H9 (cell line): ENCODE measurements around the gene CD52. TPM values are rescaled to one million over a fixed set of nuclear protein-coding genes. Genes with fewer than 3 reads are reported as not detected.
A peak's percentile ranks its signal among the peaks of the same experiment; 100 is the strongest.

Experiments
- DNase-seq: peaks from one replicate; pipeline ENCODE4 v3.0.0-alpha.2; 2017
- H2AFZ ChIP-seq: one replicate; pipeline ENCODE4 v1.6.1; 2013; ENCODE audit warnings: mild to moderate bottlenecking, low read length, control low read depth, moderate library complexity
- H2AK5ac ChIP-seq: 2 replicates; pipeline ENCODE4 v1.6.1; 2013; ENCODE audit warnings: low read length, control low read depth, mixed read lengths; ENCODE audit not compliant: insufficient read length
- H2BK120ac ChIP-seq: one replicate; pipeline ENCODE4 v1.6.1; 2013; ENCODE audit warnings: low read depth, mild to moderate bottlenecking, low read length, control low read depth, inconsistent platforms; ENCODE audit not compliant: poor library complexity, severe bottlenecking
- H2BK12ac ChIP-seq: 2 replicates; pipeline ENCODE4 v1.6.1; 2013; ENCODE audit warnings: low read length, control low read depth, mixed read lengths, low read depth; ENCODE audit not compliant: insufficient read length
- H2BK15ac ChIP-seq: 2 replicates; pipeline ENCODE4 v1.6.1; 2013; ENCODE audit warnings: low read depth, low read length, control low read depth
- H2BK20ac ChIP-seq: one replicate; pipeline ENCODE4 v1.6.1; 2013; ENCODE audit warnings: low read depth, mild to moderate bottlenecking, low read length, control low read depth, inconsistent platforms; ENCODE audit not compliant: poor library complexity, severe bottlenecking
- H2BK5ac ChIP-seq: 2 replicates; pipeline ENCODE4 v1.6.1; 2013; ENCODE audit warnings: low read length, control low read depth, mixed read lengths; ENCODE audit not compliant: insufficient read length
- H3K14ac ChIP-seq: 2 replicates; pipeline ENCODE4 v1.6.1; 2013; ENCODE audit warnings: low read length, control low read depth; ENCODE audit not compliant: insufficient read depth
- H3K18ac ChIP-seq: 2 replicates; pipeline ENCODE4 v1.6.1; 2013; ENCODE audit warnings: low read depth, mild to moderate bottlenecking, mixed read lengths, low read length, control low read depth; ENCODE audit not compliant: insufficient read length
- H3K23ac ChIP-seq: 2 replicates; pipeline ENCODE4 v1.6.1; 2013; ENCODE audit warnings: low read length, control low read depth, mixed read lengths, low read depth; ENCODE audit not compliant: insufficient read length
- H3K23me2 ChIP-seq: 2 replicates; pipeline ENCODE4 v1.6.1; 2013; ENCODE audit warnings: low read depth, mild to moderate bottlenecking, mixed read lengths, low read length, control low read depth; ENCODE audit not compliant: insufficient read length, poor library complexity, severe bottlenecking
- H3K27ac ChIP-seq: 2 replicates; pipeline ENCODE4 v1.5.1; 2013; ENCODE audit warnings: low read length, control low read depth, mixed read lengths, low read depth; ENCODE audit not compliant: insufficient read length
- H3K27me3 ChIP-seq: 2 replicates; pipeline ENCODE4 v1.6.1; 2013; ENCODE audit warnings: low read length, control low read depth, inconsistent platforms; ENCODE audit not compliant: insufficient read depth
- H3K4ac ChIP-seq: 2 replicates; pipeline ENCODE4 v1.6.1; 2013; ENCODE audit warnings: low read depth, mild to moderate bottlenecking, control low read depth, inconsistent platforms, low read length, moderate library complexity
- H3K4me1 ChIP-seq: 2 replicates; pipeline ENCODE4 v1.6.1; 2013; ENCODE audit warnings: low read length, control low read depth, inconsistent platforms; ENCODE audit not compliant: insufficient read depth
- H3K4me2 ChIP-seq: 2 replicates; pipeline ENCODE4 v1.6.1; 2013; ENCODE audit warnings: low read length, control low read depth, mixed read lengths; ENCODE audit not compliant: insufficient read length, insufficient read depth
- H3K56ac ChIP-seq: 2 replicates; pipeline ENCODE4 v1.6.1; 2013; ENCODE audit warnings: low read depth, mild to moderate bottlenecking, mixed read lengths, low read length, control low read depth; ENCODE audit not compliant: insufficient read length
- H3K79me1 ChIP-seq: 2 replicates; pipeline ENCODE4 v1.6.1; 2013; ENCODE audit warnings: low read depth, mild to moderate bottlenecking, moderate library complexity, low read length, control low read depth, inconsistent platforms; ENCODE audit not compliant: insufficient read depth, poor library complexity, severe bottlenecking
- H3K79me2 ChIP-seq: 2 replicates; pipeline ENCODE4 v1.6.1; 2013; ENCODE audit warnings: low read length, control low read depth, inconsistent platforms; ENCODE audit not compliant: insufficient read depth
- H3K9ac ChIP-seq: 2 replicates; pipeline ENCODE4 v1.6.1; 2013; ENCODE audit warnings: low read length, control low read depth, mixed read lengths; ENCODE audit not compliant: insufficient read length; ENCODE audit errors: extremely low read depth
- H3K9me3 ChIP-seq: one replicate; pipeline ENCODE4 v1.6.1; 2013; ENCODE audit warnings: low read depth, low read length, inconsistent platforms; ENCODE audit not compliant: control insufficient read depth
- H3T11ph ChIP-seq: one replicate; pipeline ENCODE4 v1.6.1; 2013; ENCODE audit warnings: mild to moderate bottlenecking, low read length, control low read depth, inconsistent platforms
- H4K20me1 ChIP-seq: one replicate; pipeline ENCODE4 v1.6.1; 2013; ENCODE audit not compliant: control insufficient read depth, insufficient read length, insufficient read depth
- H4K5ac ChIP-seq: 2 replicates; pipeline ENCODE4 v1.6.1; 2013; ENCODE audit warnings: low read depth, mild to moderate bottlenecking, mixed read lengths, low read length, control low read depth; ENCODE audit not compliant: insufficient read length
- H4K8ac ChIP-seq: replicated peaks from 2 replicates; pipeline ENCODE4 v1.6.1; 2013; ENCODE audit warnings: low read length, control low read depth, mixed read lengths, low read depth; ENCODE audit not compliant: insufficient read length
- H4K91ac ChIP-seq: 2 replicates; pipeline ENCODE4 v1.6.1; 2013; ENCODE audit warnings: low read depth, mild to moderate bottlenecking, moderate library complexity, mixed read lengths, low read length, control low read depth; ENCODE audit not compliant: insufficient read length
- H3K27ac Mint-ChIP-seq, 3 experiments: 2 replicates in 2 of 3; 3 replicates in 1 of 3; pipeline ENCODE4 v1.8.0; 2020 to 2021; ENCODE audit warnings: mixed read lengths in 3 of 3, mild to moderate bottlenecking in 1 of 3, moderate library complexity in 1 of 3
- H3K27me3 Mint-ChIP-seq: 2 replicates; pipeline ENCODE4 v1.8.0; 2021; ENCODE audit warnings: low read depth, mild to moderate bottlenecking, moderate library complexity, mixed read lengths
- H3K36me3 Mint-ChIP-seq, 3 experiments: 2 replicates in 2 of 3; 3 replicates in 1 of 3; pipeline ENCODE4 v1.8.0; 2020 to 2021; ENCODE audit warnings: low read depth in 3 of 3, mixed read lengths in 3 of 3; ENCODE audit not compliant: insufficient read depth in 1 of 3
- H3K4me1 Mint-ChIP-seq, 2 experiments: 2 replicates each; pipeline ENCODE4 v1.8.0; 2020; ENCODE audit warnings: mixed read lengths in 2 of 2
- H3K4me3 Mint-ChIP-seq, 2 experiments: 2 replicates in 1 of 2; 3 replicates in 1 of 2; pipeline ENCODE4 v1.8.0; 2020 to 2021; ENCODE audit warnings: mild to moderate bottlenecking in 2 of 2, mixed read lengths in 2 of 2, moderate library complexity in 1 of 2
- H3K9me3 Mint-ChIP-seq, 2 experiments: 2 replicates in 1 of 2; 3 replicates in 1 of 2; pipeline ENCODE4 v1.8.0; 2020; ENCODE audit warnings: mild to moderate bottlenecking in 2 of 2, mixed read lengths in 2 of 2, moderate library complexity in 1 of 2
- CTCF ChIP-seq: fragments of 200-600 bp; sonication (generic); conservative IDR thresholded peaks from 3 replicates; pipeline ENCODE4 v1.8.0; 2021; ENCODE audit warnings: antibody characterized with exemption, mild to moderate bottlenecking
- WGBS: extraction: QIAGEN DNeasy Blood & Tissue Kit; methylation state at CpG from one replicate; pipeline ENCODE4 v1.1.7; 2013; ENCODE audit warnings: missing lambda C conversion rate, low lambda C conversion rate, mixed read lengths; ENCODE audit not compliant: insufficient read length; ENCODE audit errors: extremely low coverage; 5-methylcytosine and 5-hydroxymethylcytosine counted together
- total RNA-seq: library from RNA; stranded (reverse); gene quantifications from 2 replicates; pipeline ENCODE4 v1.2.1, GENCODE V29; 2021

CD52 gene
- total RNA-seq, 1 experiment from 2014 or later, result 4.1 TPM

DNA sequence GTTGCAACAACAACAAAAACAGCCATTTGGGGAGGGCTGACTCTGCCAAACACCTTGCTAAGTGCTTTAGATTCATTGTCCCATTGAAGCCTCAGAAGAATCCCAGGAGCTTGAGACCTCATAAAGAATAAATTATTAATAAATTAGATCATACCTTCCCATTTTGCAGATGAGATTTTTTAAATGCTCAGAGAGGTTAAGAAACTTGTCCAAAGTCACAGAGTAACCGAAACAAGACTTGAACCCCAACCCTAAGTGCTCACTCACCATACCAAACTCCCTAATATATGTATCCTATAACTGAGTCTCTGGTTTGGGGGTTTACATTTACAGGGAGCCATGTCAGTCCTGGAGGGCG lies 32.6 kb downstream of the CD52 start:
- WGBS, result no CpG with 5 or more reads among the region's 2 CpGs
- no peak overlapping the region for H2AFZ ChIP-seq
- no peaks in the 10 kb centered on the region for H4K20me1 ChIP-seq
- no peaks in the 10 kb centered on the region for H3K27me3 Mint-ChIP-seq
- H3K79me2 ChIP-seq, result no peaks in the 10 kb centered on the region
- H2BK15ac ChIP-seq, result no peak overlapping the region
- peaks cover 3% of the 10 kb centered on the region; the same call in 1 of the 2 replicates for H3K4me1 ChIP-seq
- no peak overlapping the region for H2AK5ac ChIP-seq
- no peaks in the 10 kb centered on the region for H3K23me2 ChIP-seq
- H3K9me3 ChIP-seq, result no peaks in the 10 kb centered on the region
- no peaks in the 10 kb centered on the region; a peak in 1 of 7 replicates for H3K36me3 Mint-ChIP-seq
- H3K27me3 ChIP-seq, result no peaks in the 10 kb centered on the region
- H3K9ac ChIP-seq, result no peak overlapping the region
- no peak overlapping the region for H2BK12ac ChIP-seq
- H3K9me3 Mint-ChIP-seq, result no peaks in the 10 kb centered on the region
- H3K27ac ChIP-seq, result no peak overlapping the region
- H3K4me1 Mint-ChIP-seq, result peaks cover 27 to 31% of the 10 kb centered on the region in 2 experiments
- no peak for TF ChIP-seq CTCF
- H2BK20ac ChIP-seq, result no peak overlapping the region
- H3K14ac ChIP-seq, result no peak overlapping the region
- H3K79me1 ChIP-seq, result no peaks in the 10 kb centered on the region
- H4K91ac ChIP-seq, result no peak overlapping the region
- H3K4ac ChIP-seq, result no peak overlapping the region
- H3K4me3 Mint-ChIP-seq, result no peak overlapping the region
- no peak overlapping the region for H3K23ac ChIP-seq
- H3K18ac ChIP-seq, result no peak overlapping the region
- no peak for DNase-seq
- peak overlapping the region in 1 of 3 experiments; percentile 32; a peak in 2 of 7 replicates for H3K27ac Mint-ChIP-seq
- H4K8ac ChIP-seq, result no peak overlapping the region
- H2BK120ac ChIP-seq, result no peak overlapping the region
- H3K56ac ChIP-seq, result no peak overlapping the region
- no peak overlapping the region for H2BK5ac ChIP-seq
- no peak overlapping the region for H3T11ph ChIP-seq
- no peak overlapping the region for H3K4me2 ChIP-seq
- no peak overlapping the region for H4K5ac ChIP-seq
